GM12878 (cell line): ENCODE data around the gene FBXL17. TPM values are rescaled to one million over a fixed set of nuclear protein-coding genes. Genes with fewer than 3 reads are reported as not detected.

Experiments
- ATF2 ChIP-seq: IDR thresholded peaks from 2 replicates; pipeline ENCODE4 v1.6.1; 2012; ENCODE audit warnings: low read length, inconsistent platforms
- CTCF ChIP-seq, 3 experiments: IDR thresholded peaks in 2 of 3; conservative IDR thresholded peaks in 1 of 3; 2 replicates each; pipeline ENCODE4 v1.5.1; 2011; ENCODE audit warnings: low read depth in 3 of 3, low read length in 3 of 3, mild to moderate bottlenecking in 3 of 3, control low read depth in 2 of 3, moderate library complexity in 2 of 3, inconsistent platforms in 1 of 3, mixed read lengths in 1 of 3; ENCODE audit not compliant: control insufficient read depth in 2 of 3, insufficient read depth in 1 of 3; ENCODE audit errors: extremely low read depth in 1 of 3
- CUX1 ChIP-seq: IDR thresholded peaks from 2 replicates; pipeline ENCODE4 v1.6.1; 2012; ENCODE audit warnings: improper control_type of control experiment, low read depth, low read length; ENCODE audit not compliant: insufficient replicate concordance
- JUNB ChIP-seq: IDR thresholded peaks from 2 replicates; pipeline ENCODE4 v1.6.1; 2016; ENCODE audit warnings: antibody characterized with exemption, mild to moderate bottlenecking
- KLF5 ChIP-seq: fragments of 450-650 bp; IDR thresholded peaks from 2 replicates; pipeline ENCODE4 v1.6.1; 2014; ENCODE audit warnings: mild to moderate bottlenecking; ENCODE audit not compliant: partially characterized antibody
- NFIC ChIP-seq: IDR thresholded peaks from 2 replicates; pipeline ENCODE4 v1.6.1; 2012; ENCODE audit warnings: low read depth, mild to moderate bottlenecking, inconsistent platforms, low read length, moderate library complexity
- RB1 ChIP-seq: fragments of 450-650 bp; formaldehyde crosslinking; IDR thresholded peaks from 2 replicates; pipeline ENCODE4 v1.6.1; 2017; ENCODE audit warnings: mild to moderate bottlenecking, borderline replicate concordance
- RCOR1 ChIP-seq: conservative IDR thresholded peaks from 2 replicates; pipeline ENCODE4 v1.6.1; 2012; ENCODE audit warnings: low read depth, low read length, improper control_type of control experiment
- ZBTB4 ChIP-seq: fragments of 450-650 bp; formaldehyde crosslinking; IDR thresholded peaks from 2 replicates; pipeline ENCODE4 v1.4.0; 2022; ENCODE audit warnings: mild to moderate bottlenecking, moderate library complexity
- ZBTB40 ChIP-seq: fragments of 450-650 bp; IDR thresholded peaks from 2 replicates; pipeline ENCODE4 v1.6.1; 2016; ENCODE audit warnings: mild to moderate bottlenecking, moderate library complexity, borderline replicate concordance
- polyA plus RNA-seq, 11 experiments: library from polyadenylated mRNA; depleted of rRNA in 4 of 11; unstranded in 6 of 11; stranded (reverse) in 5 of 11; fragments of >200 nt; fragmentation: Nextera tagmentation in 4 of 11; fragmentation: Illumina TruSeq in 1 of 11; extraction: Ambion mirVana in 4 of 11; extraction: Trizol in 1 of 11; gene quantifications; 1 replicate in 1 of 11; 2 replicates in 10 of 11; pipeline versions ENCODE4 v1.2.1 to v1.2.3, GENCODE V29; 2011 to 2016; ENCODE audit warnings: inconsistent platforms in 2 of 11, missing spikeins in 2 of 11, low read depth in 1 of 11
- total RNA-seq, 4 experiments: library from RNA; depleted of rRNA in 3 of 4; stranded (reverse); fragments of >200 nt in 3 of 4; fragmentation: Illumina TruSeq in 1 of 4; extraction: Trizol in 1 of 4; gene quantifications; 2 replicates each; pipeline versions ENCODE4 v1.2.1 to v1.2.3, GENCODE V29; 2013 to 2021

Gene FBXL17
- total and polyA plus RNA-seq, 10 of the 15 experiments (the other 5 are each of a cell fraction or from before 2014, with no cell fraction given): 0.88 to 9.0 (median 4.4) TPM

GRCh38 chr5:108381954-108382783 lies at the start of gene FBXL17 (continued):
- TF ChIP-seq ZBTB4 (CRISPR knock-in tag) (no peak), KLF5 (peak; percentile 15), ATF2 (peak; percentile 70; the same call in 1 of the 2 replicates), ZBTB40 (peak; percentile 79), RCOR1 (no peak), JUNB (no peak), CTCF (IDR thresholded peaks at IDR 0.05 in 2 of 3, conservative IDR thresholded peaks at IDR 0.05 in 1 of 3; ENCODE audit: control insufficient read depth in 2 of 3, extremely low read depth in 1 of 3, insufficient read depth in 1 of 3, low read depth in 3 of 3, low read length in 3 of 3) (no peak), NFIC (peak; percentile 54; the same call in 1 of the 2 replicates), RB1 (no peak), CUX1 (no peak)
